ENCODE data around the gene MCC. TPM values are rescaled to one million over a fixed set of nuclear protein-coding genes. Genes with fewer than 3 reads are reported as not detected.

Gene MCC
- total and polyA plus RNA-seq, 2 of the 4 experiments (the other 2 are of a cell fraction): 5.0 to 20.6 TPM

- Histone ChIP-seq H4K5ac (ENCODE audit: low read depth, low read length) (no peak overlapping the region), H3K4me1 (ENCODE audit: control insufficient read depth, insufficient read depth, low read length) (peaks cover 2% of the 10 kb centered on the region), H2BK120ac (ENCODE audit: low read depth, low read length) (no peak overlapping the region), H3K36me3 (ENCODE audit: control insufficient read depth, insufficient read depth, low read length) (no peaks in the 10 kb centered on the region; the same call in 1 of the 2 replicates), H3K4me3 (ENCODE audit: insufficient read depth, low read depth, low read length) (no peak overlapping the region), H2AFZ (replicated peaks; ENCODE audit: low read length, poor library complexity) (no peak overlapping the region), H3K79me1 (ENCODE audit: low read depth in 1 of 2, low read length in 2 of 2) (peaks cover 23 to 36% of the 10 kb centered on the region in 2 experiments), H2AK5ac (ENCODE audit: low read depth, low read length) (no peak overlapping the region), H3K27ac (ENCODE audit: insufficient read depth, low read length) (no peak overlapping the region), H4K91ac (ENCODE audit: insufficient read depth, low read depth, low read length) (no peak overlapping the region), H3K4ac (ENCODE audit: low read depth, low read length) (no peak overlapping the region), H2BK15ac (ENCODE audit: low read depth, low read length) (no peak overlapping the region), H3K56ac (ENCODE audit: extremely low read depth, insufficient read depth, low read length) (no peak overlapping the region), H3K9me1 (ENCODE audit: insufficient read depth, low read length) (peaks cover 2% of the 10 kb centered on the region; the same call in 1 of the 2 replicates), H4K8ac (ENCODE audit: low read depth in 2 of 2, low read length in 2 of 2) (no peak overlapping the region), H3K23ac (ENCODE audit: low read depth, low read length) (no peak overlapping the region), H4K20me1 (ENCODE audit: insufficient read depth, low read length) (peaks cover 56% of the 10 kb centered on the region), H3K9me3 (ENCODE audit: control insufficient read depth, insufficient read depth, low read length) (no peaks in the 10 kb centered on the region), H3K18ac (ENCODE audit: low read depth, low read length) (no peak overlapping the region), H3K4me2 (ENCODE audit: low read depth, low read length) (no peak overlapping the region), H3K27me3 (ENCODE audit: control insufficient read depth, insufficient read depth, low read length) (no peaks in the 10 kb centered on the region), H2BK20ac (ENCODE audit: low read depth, low read length) (no peak overlapping the region), H2AK9ac (replicated peaks; ENCODE audit: low read depth, low read length, poor library complexity) (no peak overlapping the region), H3K14ac (replicated peaks; ENCODE audit: low read depth, low read length) (no peak overlapping the region), H2BK5ac (ENCODE audit: low read depth, low read length, poor library complexity, severe bottlenecking) (no peak overlapping the region), H3K9ac (ENCODE audit: low read depth, low read length) (no peak overlapping the region)
- in situ Hi-C loops (cut with MboI; ENCODE audit: low sequenced_read_pairs) (no loop called here), dilution Hi-C loops (cut with HindIII; ENCODE audit: low sequenced_read_pairs, unreplicated experiment) (no loop called here), intact Hi-C loops (cut with micrococcal nuclease) (no loop called here)
- POLR2A ChIA-PET (ENCODE audit: unreplicated experiment): no interaction called here
- DNase-seq (no peak), ATAC-seq (ENCODE audit: low read depth) (no peak)
- no CpG with 5 or more reads among the region's 1 CpG for WGBS, 2 experiments (ENCODE audit: extremely low coverage in 2 of 2, insufficient read length in 1 of 2)
- TF ChIP-seq CEBPB (IDR thresholded peaks at IDR 0.05; ENCODE audit: low read depth, low read length) (peak; percentile 58), MAZ (IDR thresholded peaks at IDR 0.05; ENCODE audit: borderline replicate concordance, low read depth, low read length) (no peak), RCOR1 (IDR thresholded peaks at IDR 0.05; ENCODE audit: insufficient replicate concordance, low read length) (no peak)
- CTCF ChIA-PET: interaction anchor here (0.7 to 1.1 kb wide), 3 partner anchors 14 to 230 kb away, joined by 3 read pairs; no protein-coding TSS in a partner anchor
- BruUV-seq (replicated peaks): no TSS peak
Measured at GRCh38 chr5:113280541-113280940, 207.7 kb downstream of the MCC start.
